Upper lobe of right lung (tissue), 1 donor: ENCODE results near the gene PKN2. TPM values are rescaled to one million over a fixed set of nuclear protein-coding genes. Genes with fewer than 3 reads are reported as not detected.

ENCODE experiments used
- ATAC-seq: fragments of 200-7000 bp; cut with Tn5 transposase; one replicate; pipeline ENCODE4 v1.9.1; 2020; ENCODE audit warnings: mild to moderate bottlenecking, moderate library complexity
- DNase-seq: peaks from one replicate; pipeline ENCODE4 v3.0.0-alpha.2; 2020
- H3K27ac ChIP-seq: fragments of 200-600 bp; one replicate; pipeline ENCODE4 v1.8.0; 2022
- H3K27me3 ChIP-seq: fragments of 200-600 bp; one replicate; pipeline ENCODE4 v1.8.0; 2022; ENCODE audit warnings: mild to moderate bottlenecking
- H3K36me3 ChIP-seq: fragments of 200-600 bp; one replicate; pipeline ENCODE4 v1.8.0; 2022
- H3K4me1 ChIP-seq: fragments of 200-600 bp; one replicate; pipeline ENCODE4 v1.8.0; 2022
- H3K4me3 ChIP-seq: fragments of 200-600 bp; one replicate; pipeline ENCODE4 v1.8.0; 2022; ENCODE audit warnings: mild to moderate bottlenecking
- H3K9me3 ChIP-seq: fragments of 200-600 bp; one replicate; pipeline ENCODE4 v1.8.0; 2022
- CTCF ChIP-seq: fragments of 200-600 bp; IDR thresholded peaks from one replicate; pipeline ENCODE4 v1.8.0; 2022; ENCODE audit warnings: antibody characterized with exemption
- intact Hi-C: fragments of 100-400 bp; cut with DNase I; formaldehyde crosslinking; loops from one replicate; pipeline ENCODE4 v1.11.0; 2022
- total RNA-seq: library from RNA; stranded (reverse); fragmentation: NEBNext Ultra II Directional; extraction: Animal tissue kit (Norgen Biotek cat#: 25700); gene quantifications from one replicate; pipeline ENCODE4 v1.2.1, GENCODE V29; 2021
- donor health status: DM: no; HTN: yes; CAD: no; lungs with severe emphysema.

PKN2 gene
- total RNA-seq, 1 donor from 2014 or later, result 45.8 TPM

DNA sequence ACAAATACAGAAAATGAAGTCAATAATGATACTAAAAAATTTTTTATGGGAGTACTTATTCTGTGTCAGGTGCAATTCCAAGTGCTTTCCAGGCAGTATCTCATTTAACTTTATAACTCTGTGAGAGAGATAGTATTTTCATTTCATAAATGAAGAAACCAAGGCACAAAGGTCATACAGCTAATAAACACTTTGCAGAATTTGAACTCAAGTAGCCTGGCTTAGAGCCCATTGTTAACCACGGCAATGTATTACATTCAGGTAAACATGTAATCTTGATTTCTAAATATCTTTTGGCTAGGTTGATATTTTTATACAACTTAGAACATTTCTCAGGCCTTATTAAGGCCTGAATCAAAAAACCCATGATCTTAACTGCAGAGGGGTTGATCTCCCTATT is 28.9 kb upstream of the PKN2 start:
- H3K36me3 ChIP-seq, result no peaks in the 10 kb centered on the region
- H3K27ac ChIP-seq, result no peak overlapping the region
- no peaks in the 10 kb centered on the region for H3K27me3 ChIP-seq
- no peaks in the 10 kb centered on the region for H3K9me3 ChIP-seq
- intact Hi-C loops, result no loop called here
- H3K4me3 ChIP-seq, result no peak overlapping the region
- no peak for TF ChIP-seq CTCF
- no peaks in the 10 kb centered on the region for H3K4me1 ChIP-seq
- ATAC-seq, result no peak
- no peak for DNase-seq

- DNase-seq, result no peak
- H3K36me3 ChIP-seq, result no peaks in the 10 kb centered on the region
- intact Hi-C loops, result no loop called here
- no peaks in the 10 kb centered on the region for H3K27me3 ChIP-seq
- peak; percentile 71 for TF ChIP-seq CTCF
- H3K9me3 ChIP-seq, result no peaks in the 10 kb centered on the region
- no peak overlapping the region for H3K4me3 ChIP-seq
- no peak overlapping the region for H3K27ac ChIP-seq
- no peaks in the 10 kb centered on the region for H3K4me1 ChIP-seq
- ATAC-seq, result no peak
Observed at GRCh38 chr1:88655685-88656299, 28.3 kb upstream of the PKN2 start.

- Histone ChIP-seq H3K27me3 (no peaks in the 10 kb centered on the region), H3K4me1 (no peaks in the 10 kb centered on the region), H3K9me3 (no peaks in the 10 kb centered on the region), H3K27ac (no peak overlapping the region), H3K4me3 (no peak overlapping the region), H3K36me3 (no peaks in the 10 kb centered on the region)
- intact Hi-C loops, result no loop called here
- DNase-seq, result no peak
- no peak for TF ChIP-seq CTCF
- ATAC-seq, result no peak
Observed at GRCh38 chr1:88658419-88658818, 25.7 kb upstream of the PKN2 start.

- Histone ChIP-seq H3K4me1 (no peaks in the 10 kb centered on the region), H3K27me3 (no peaks in the 10 kb centered on the region), H3K9me3 (no peaks in the 10 kb centered on the region), H3K27ac (no peak overlapping the region), H3K4me3 (no peak overlapping the region), H3K36me3 (no peaks in the 10 kb centered on the region)
- DNase-seq (no peak), ATAC-seq (no peak)
- TF ChIP-seq CTCF, result no peak
- intact Hi-C loops, result no loop called here
Observed at GRCh38 chr1:88659552-88659951, 24.5 kb upstream of the PKN2 start.

DNA sequence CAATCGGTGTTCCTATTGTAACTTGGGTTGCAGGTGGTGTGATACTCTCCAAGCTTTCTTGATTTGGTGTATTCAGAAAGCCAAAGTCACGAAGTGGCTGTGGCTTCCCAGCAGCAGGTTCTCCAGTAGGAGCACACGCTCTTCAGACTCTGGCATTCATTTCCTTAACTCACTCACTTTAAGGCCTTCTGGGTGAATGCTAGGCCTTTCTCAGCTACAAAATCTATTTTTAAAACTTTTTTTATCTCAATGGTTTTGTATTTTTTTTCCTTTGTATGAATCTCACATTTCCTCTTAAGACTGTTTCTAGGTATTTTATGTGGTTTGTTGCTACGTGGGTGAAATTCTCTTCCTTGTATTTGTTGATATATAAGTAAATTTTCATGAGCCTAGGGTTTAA is 22.9 kb upstream of the PKN2 start:
- H3K4me1 ChIP-seq, result no peaks in the 10 kb centered on the region
- H3K9me3 ChIP-seq, result no peaks in the 10 kb centered on the region
- H3K4me3 ChIP-seq, result no peak overlapping the region
- H3K36me3 ChIP-seq, result no peaks in the 10 kb centered on the region
- no peaks in the 10 kb centered on the region for H3K27me3 ChIP-seq
- no peak overlapping the region for H3K27ac ChIP-seq
- intact Hi-C loops, result no loop called here
- DNase-seq (no peak), ATAC-seq (peak; percentile 27)
- no peak for TF ChIP-seq CTCF
